ENCODE measurements around the gene MOV10L1.
A peak's percentile ranks its signal among the peaks of the same experiment; 100 is the strongest.
"Not testable (repeated sequence)": the region's sequence is repeated elsewhere in the genome, so short reads cannot be mapped to it uniquely, and the experiment has no call there.

Gene MOV10L1

GRCh38 chr22:50138041-50138440 lies 48.2 kb downstream of the MOV10L1 start:
- DNase-seq (ENCODE audit: low read depth, low spot score): no peak

- DNase-seq (ENCODE audit: low read depth, low spot score): no peak
Observed at GRCh38 chr22:50138988-50139387, 49.2 kb downstream of the MOV10L1 start.

- DNase-seq (ENCODE audit: low read depth, low spot score): no peak
Observed at GRCh38 chr22:50139843-50140415, 50.1 kb downstream of the MOV10L1 start.

- DNase-seq (ENCODE audit: low read depth, low spot score): no peak
Observed at GRCh38 chr22:50140615-50141014, 50.8 kb downstream of the MOV10L1 start.

GRCh38 chr22:50141462-50141861 lies 51.7 kb downstream of the MOV10L1 start:
- no peak for DNase-seq (ENCODE audit: low read depth, low spot score)

- DNase-seq (ENCODE audit: low read depth, low spot score): peak; percentile 49
Observed at GRCh38 chr22:50141891-50142363, 52.1 kb downstream of the MOV10L1 start.

- DNase-seq (ENCODE audit: low read depth, low spot score): no peak
Observed at GRCh38 chr22:50143096-50143495, 53.3 kb downstream of the MOV10L1 start.

- no peak for DNase-seq (ENCODE audit: low read depth, low spot score)
Observed at GRCh38 chr22:50144005-50144614, 54.3 kb downstream of the MOV10L1 start.

GRCh38 chr22:50145721-50146438 lies 56.1 kb downstream of the MOV10L1 start:
- DNase-seq (ENCODE audit: low read depth, low spot score): no peak

- peak; percentile 20 for DNase-seq (ENCODE audit: low read depth, low spot score)
Observed at GRCh38 chr22:50146439-50147238, 56.8 kb downstream of the MOV10L1 start.

- not testable (repeated sequence) for DNase-seq (ENCODE audit: low read depth, low spot score)
Observed at GRCh38 chr22:50147258-50148165, 57.7 kb downstream of the MOV10L1 start.

- no peak for DNase-seq (ENCODE audit: low read depth, low spot score)
Observed at GRCh38 chr22:50148166-50148500, 58.3 kb downstream of the MOV10L1 start.

- DNase-seq (ENCODE audit: low read depth, low spot score): peak; percentile 93
Observed at GRCh38 chr22:50148991-50149721, 59.4 kb downstream of the MOV10L1 start.

- peak; percentile 17 for DNase-seq (ENCODE audit: low read depth, low spot score)
Observed at GRCh38 chr22:50150161-50151129, 60.6 kb downstream of the MOV10L1 start.

- DNase-seq (ENCODE audit: low read depth, low spot score): no peak
Observed at GRCh38 chr22:50151571-50152537, 62.0 kb downstream of the MOV10L1 start.

- DNase-seq (ENCODE audit: low read depth, low spot score): no peak
Observed at GRCh38 chr22:50153056-50153755, 63.4 kb downstream of the MOV10L1 start.

- DNase-seq (ENCODE audit: low read depth, low spot score): no peak
Observed at GRCh38 chr22:50153756-50154140, 63.9 kb downstream of the MOV10L1 start.

All from ELF-1 (cell line).